Measurements from ENCODE around the gene PHKA2.

Gene PHKA2

GRCh38 chrX:18971506-18971905 is 12.4 kb downstream of the PHKA2 start:
- DNase-seq, result no peak

GRCh38 chrX:18970465-18970864 is 13.4 kb downstream of the PHKA2 start:
- DNase-seq, result no peak

GRCh38 chrX:18966624-18967023 is 17.3 kb downstream of the PHKA2 start:
- no peak for DNase-seq

GRCh38 chrX:18964901-18965300 is 19.0 kb downstream of the PHKA2 start:
- DNase-seq, result no peak

GRCh38 chrX:18964026-18964425 is 19.9 kb downstream of the PHKA2 start:
- DNase-seq, result no peak

GRCh38 chrX:18962329-18962728 is 21.6 kb downstream of the PHKA2 start:
- DNase-seq, result no peak

GRCh38 chrX:18961686-18962085 is 22.2 kb downstream of the PHKA2 start:
- peak in 1 of 5 experiments; percentile 10 for DNase-seq

- DNase-seq, result no peak
These were observed 27.4 kb downstream of the PHKA2 start for GRCh38 chrX:18956303-18957032.

- DNase-seq, result no peak
These were observed 28.2 kb downstream of the PHKA2 start for GRCh38 chrX:18955676-18956075.

GRCh38 chrX:18951032-18951431 is 32.9 kb downstream of the PHKA2 start:
- DNase-seq, result no peak

- DNase-seq, result no peak
These were observed 34.0 kb downstream of the PHKA2 start for GRCh38 chrX:18949944-18950301.

GRCh38 chrX:18949291-18949943 is 34.5 kb downstream of the PHKA2 start:
- DNase-seq, result no peak

GRCh38 chrX:18946611-18947010 is 37.3 kb downstream of the PHKA2 start:
- DNase-seq, result no peak

GRCh38 chrX:18946157-18946556 is 37.8 kb downstream of the PHKA2 start:
- no peak for DNase-seq

GRCh38 chrX:18945483-18945882 is 38.4 kb downstream of the PHKA2 start:
- no peak for DNase-seq

- no peak for DNase-seq
These were observed 39.4 kb downstream of the PHKA2 start for GRCh38 chrX:18944482-18944881.

GRCh38 chrX:18941896-18942295 is 42.0 kb downstream of the PHKA2 start:
- DNase-seq, result no peak

GRCh38 chrX:18938710-18939109 is 45.2 kb downstream of the PHKA2 start:
- no peak for DNase-seq

GRCh38 chrX:18937173-18937572 is 46.7 kb downstream of the PHKA2 start:
- no peak for DNase-seq

GRCh38 chrX:18935893-18936292 is 48.0 kb downstream of the PHKA2 start:
- no peak for DNase-seq

- no peak for DNase-seq
These were observed 49.2 kb downstream of the PHKA2 start for GRCh38 chrX:18934708-18935107.

GRCh38 chrX:18933617-18934016 is 50.3 kb downstream of the PHKA2 start:
- no peak for DNase-seq

- DNase-seq, result peak in 1 of 5 experiments; percentile 3
These were observed 51.9 kb downstream of the PHKA2 start for GRCh38 chrX:18931972-18932371.

- DNase-seq, result no peak
These were observed 54.1 kb downstream of the PHKA2 start for GRCh38 chrX:18929775-18930174.

GRCh38 chrX:18927558-18927957 is 56.4 kb downstream of the PHKA2 start:
- no peak for DNase-seq

Data from T-helper 2 cell (primary cell).